GM12873 (cell line): ENCODE data around the gene TMEM181.

ENCODE experiments used
- CTCF ChIP-seq: IDR thresholded peaks from 2 replicates; pipeline ENCODE4 v1.5.1; 2012; ENCODE audit warnings: low read depth, mild to moderate bottlenecking, moderate library complexity, low read length, control low read depth; ENCODE audit not compliant: insufficient read depth; ENCODE audit errors: missing control alignments

Gene TMEM181

GRCh38 chr6:158680481-158680880 is 120.6 kb downstream of the TMEM181 start:
- TF ChIP-seq CTCF, result no peak

- TF ChIP-seq CTCF, result no peak
Measured at GRCh38 chr6:158684311-158684710, 124.4 kb downstream of the TMEM181 start.

GRCh38 chr6:158684745-158685324 is 124.9 kb downstream of the TMEM181 start:
- TF ChIP-seq CTCF, result no peak
